Ovary (tissue), 1 donor: ENCODE data around the gene PHF3.

ENCODE experiments used
- EP300 ChIP-seq: sonication (generic); formaldehyde crosslinking; IDR thresholded peaks from one replicate; pipeline ENCODE4 v1.6.1; 2017; ENCODE audit warnings: antibody characterized with exemption
- POLR2A ChIP-seq: fragments of 450-650 bp; IDR thresholded peaks from one replicate; pipeline ENCODE4 v1.6.1; 2017; ENCODE audit warnings: antibody characterized with exemption, mild to moderate bottlenecking, moderate library complexity

DNA sequence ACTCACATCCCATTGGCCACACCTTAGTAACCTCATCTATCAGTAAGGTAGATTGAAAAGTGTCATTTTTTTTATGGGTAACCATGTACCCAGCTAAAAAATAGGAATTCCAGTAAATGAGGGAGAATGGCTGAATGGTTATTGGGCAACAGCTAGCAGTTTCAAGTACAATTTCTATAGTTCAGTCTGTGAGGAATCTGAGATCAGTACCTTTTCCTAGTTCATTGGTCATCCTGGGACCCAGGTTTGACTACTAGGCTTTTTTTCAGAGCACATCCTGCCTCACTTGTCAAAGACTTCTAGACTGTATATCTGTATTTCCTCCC, 28.3 kb downstream of the PHF3 start:
- TF ChIP-seq POLR2A (no peak), EP300 (no peak)
